ENCODE results near the gene SRXN1. TPM values are rescaled to one million over a fixed set of nuclear protein-coding genes. Genes with fewer than 3 reads are reported as not detected.

The SRXN1 gene
- total RNA-seq, 1 experiment from 2014 or later: 42.6 TPM

DNA sequence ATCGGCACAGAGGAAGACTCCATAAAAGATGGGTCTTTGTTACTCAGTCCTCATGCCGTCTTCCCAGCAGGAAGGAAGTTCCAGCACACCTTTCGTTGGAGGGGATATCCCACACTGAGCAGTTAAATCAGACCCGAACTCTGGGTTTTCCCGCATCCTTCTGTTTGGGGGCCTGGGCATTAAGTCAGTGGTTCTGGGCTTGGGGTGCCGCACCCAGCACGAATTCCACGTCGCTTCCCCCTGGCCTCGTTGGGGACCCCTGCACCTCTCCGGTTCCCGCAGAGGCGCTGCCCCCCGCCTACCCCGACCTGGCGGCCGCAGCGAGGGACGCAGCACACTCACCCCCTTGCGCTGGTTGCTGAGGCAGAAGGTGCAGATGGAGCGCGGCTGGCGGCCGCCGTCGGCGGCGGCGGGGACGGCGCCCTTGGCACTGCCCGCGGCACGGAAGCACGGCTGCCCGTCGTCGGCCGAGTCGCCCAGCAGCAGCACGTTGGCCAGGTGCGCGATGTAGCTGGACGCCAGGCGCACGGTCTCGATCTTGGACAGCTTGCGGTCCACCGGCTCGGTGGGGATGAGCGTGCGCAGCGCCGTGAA is 43.5 kb downstream of the SRXN1 start:
- no peak for DNase-seq (ENCODE audit: unreplicated experiment)
- Mint-ChIP-seq H3K36me3 (ENCODE audit: insufficient read depth, unreplicated experiment) (no peaks in the 10 kb centered on the region), H3K4me1 (ENCODE audit: insufficient read depth, unreplicated experiment) (no peaks in the 10 kb centered on the region), H3K9me3 (ENCODE audit: unreplicated experiment) (no peaks in the 10 kb centered on the region), H3K4me3 (ENCODE audit: unreplicated experiment) (no peak overlapping the region), H3K27me3 (ENCODE audit: insufficient read depth, unreplicated experiment) (peaks cover 37% of the 10 kb centered on the region), H3K27ac (ENCODE audit: low read depth, unreplicated experiment) (no peak overlapping the region)
- TF ChIP-seq, protein P1, sequence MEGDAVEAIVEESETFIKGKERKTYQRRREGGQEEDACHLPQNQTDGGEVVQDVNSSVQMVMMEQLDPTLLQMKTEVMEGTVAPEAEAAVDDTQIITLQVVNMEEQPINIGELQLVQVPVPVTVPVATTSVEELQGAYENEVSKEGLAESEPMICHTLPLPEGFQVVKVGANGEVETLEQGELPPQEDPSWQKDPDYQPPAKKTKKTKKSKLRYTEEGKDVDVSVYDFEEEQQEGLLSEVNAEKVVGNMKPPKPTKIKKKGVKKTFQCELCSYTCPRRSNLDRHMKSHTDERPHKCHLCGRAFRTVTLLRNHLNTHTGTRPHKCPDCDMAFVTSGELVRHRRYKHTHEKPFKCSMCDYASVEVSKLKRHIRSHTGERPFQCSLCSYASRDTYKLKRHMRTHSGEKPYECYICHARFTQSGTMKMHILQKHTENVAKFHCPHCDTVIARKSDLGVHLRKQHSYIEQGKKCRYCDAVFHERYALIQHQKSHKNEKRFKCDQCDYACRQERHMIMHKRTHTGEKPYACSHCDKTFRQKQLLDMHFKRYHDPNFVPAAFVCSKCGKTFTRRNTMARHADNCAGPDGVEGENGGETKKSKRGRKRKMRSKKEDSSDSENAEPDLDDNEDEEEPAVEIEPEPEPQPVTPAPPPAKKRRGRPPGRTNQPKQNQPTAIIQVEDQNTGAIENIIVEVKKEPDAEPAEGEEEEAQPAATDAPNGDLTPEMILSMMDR (IDR thresholded peaks at IDR 0.05; ENCODE audit: unreplicated experiment): no peak
- ChIA-PET POLR2A (no interaction called here), CTCF (no interaction called here)
- no TSS peak for BruUV-seq (replicated peaks)
- intact Hi-C loops (cut with micrococcal nuclease): no loop called here

GRCh38 chr20:608970-609369 is 44.0 kb downstream of the SRXN1 start:
- POLR2A ChIA-PET: no interaction called here
- TF ChIP-seq, protein P1 (IDR thresholded peaks at IDR 0.05; ENCODE audit: unreplicated experiment): no peak
- H3K4me1 Mint-ChIP-seq (ENCODE audit: insufficient read depth, unreplicated experiment): no peaks in the 10 kb centered on the region
- intact Hi-C loops (cut with micrococcal nuclease): no loop called here
- H3K9me3 Mint-ChIP-seq (ENCODE audit: unreplicated experiment): no peaks in the 10 kb centered on the region
- no TSS peak for BruUV-seq (replicated peaks)
- no peak overlapping the region for H3K4me3 Mint-ChIP-seq (ENCODE audit: unreplicated experiment)
- H3K27ac Mint-ChIP-seq (ENCODE audit: low read depth, unreplicated experiment): no peak overlapping the region
- peaks cover 36% of the 10 kb centered on the region for H3K27me3 Mint-ChIP-seq (ENCODE audit: insufficient read depth, unreplicated experiment)
- H3K36me3 Mint-ChIP-seq (ENCODE audit: insufficient read depth, unreplicated experiment): no peaks in the 10 kb centered on the region
- CTCF ChIA-PET: no interaction called here
- no peak for DNase-seq (ENCODE audit: unreplicated experiment)

GRCh38 chr20:607476-607875 is 45.5 kb downstream of the SRXN1 start:
- TF ChIP-seq, protein P1 (IDR thresholded peaks at IDR 0.05; ENCODE audit: unreplicated experiment): no peak
- POLR2A ChIA-PET: no interaction called here
- Mint-ChIP-seq H3K4me1 (ENCODE audit: insufficient read depth, unreplicated experiment) (no peaks in the 10 kb centered on the region), H3K4me3 (ENCODE audit: unreplicated experiment) (no peak overlapping the region), H3K9me3 (ENCODE audit: unreplicated experiment) (no peaks in the 10 kb centered on the region), H3K27ac (ENCODE audit: low read depth, unreplicated experiment) (no peak overlapping the region), H3K27me3 (ENCODE audit: insufficient read depth, unreplicated experiment) (peaks cover 21% of the 10 kb centered on the region), H3K36me3 (ENCODE audit: insufficient read depth, unreplicated experiment) (no peaks in the 10 kb centered on the region)
- CTCF ChIA-PET: interaction anchor here (0.7 to 2.7 kb wide), 2 partner anchors 36 to 38 kb away, joined by 3 to 11 read pairs; no protein-coding TSS in a partner anchor
- BruUV-seq (replicated peaks): no TSS peak
- intact Hi-C loops (cut with micrococcal nuclease): no loop called here
- DNase-seq (ENCODE audit: unreplicated experiment): no peak

GRCh38 chr20:605237-605636 is 47.8 kb downstream of the SRXN1 start:
- TF ChIP-seq, protein P1 (IDR thresholded peaks at IDR 0.05; ENCODE audit: unreplicated experiment): no peak
- intact Hi-C loops (cut with micrococcal nuclease): no loop called here
- Mint-ChIP-seq H3K27me3 (ENCODE audit: insufficient read depth, unreplicated experiment) (no peaks in the 10 kb centered on the region), H3K4me1 (ENCODE audit: insufficient read depth, unreplicated experiment) (no peaks in the 10 kb centered on the region), H3K9me3 (ENCODE audit: unreplicated experiment) (no peaks in the 10 kb centered on the region), H3K27ac (ENCODE audit: low read depth, unreplicated experiment) (no peak overlapping the region), H3K36me3 (ENCODE audit: insufficient read depth, unreplicated experiment) (no peaks in the 10 kb centered on the region), H3K4me3 (ENCODE audit: unreplicated experiment) (no peak overlapping the region)
- CTCF ChIA-PET: interaction anchor here (2.7 kb wide), 1 partner anchor 40 kb away, joined by 11 read pairs; no protein-coding TSS in a partner anchor
- no peak for DNase-seq (ENCODE audit: unreplicated experiment)
- POLR2A ChIA-PET: no interaction called here
- no TSS peak for BruUV-seq (replicated peaks)

All from MCF 10A (cell line).